Smooth muscle cell (in vitro differentiated cells): ENCODE results near the gene RUNX1. TPM values are rescaled to one million over a fixed set of nuclear protein-coding genes. Genes with fewer than 3 reads are reported as not detected.

ENCODE experiments used
- DNase-seq: peaks from one replicate; lab custom pipeline; 2025; ENCODE audit not compliant: unreplicated experiment; lab: John Stamatoyannopoulos, UW
- H2AFZ ChIP-seq: fragments of 200-600 bp; sonication (generic); 2 replicates; pipeline ENCODE4 v1.6.0; 2016; ENCODE audit warnings: antibody characterized with exemption, low read depth, mild to moderate bottlenecking
- H3F3A ChIP-seq: fragments of 200-600 bp; sonication (generic); 2 replicates; pipeline ENCODE4 v1.6.0; 2017; ENCODE audit warnings: antibody characterized with exemption, low read depth
- H3K27ac ChIP-seq: fragments of 200-600 bp; sonication (generic); 2 replicates; pipeline ENCODE4 v1.5.1; 2016; ENCODE audit warnings: low read depth, mild to moderate bottlenecking
- H3K27me3 ChIP-seq: fragments of 200-600 bp; sonication (generic); 2 replicates; pipeline ENCODE4 v1.6.1; 2016; ENCODE audit warnings: low read depth, mild to moderate bottlenecking
- H3K36me3 ChIP-seq: fragments of 200-600 bp; sonication (generic); 2 replicates; pipeline ENCODE4 v1.5.1; 2016; ENCODE audit warnings: low read depth
- H3K4me1 ChIP-seq: fragments of 200-600 bp; sonication (generic); 2 replicates; pipeline ENCODE4 v1.5.1; 2016; ENCODE audit warnings: low read depth
- H3K4me2 ChIP-seq: fragments of 200-600 bp; sonication (generic); 2 replicates; pipeline ENCODE4 v1.6.0; 2016; ENCODE audit warnings: mild to moderate bottlenecking
- H3K4me3 ChIP-seq: fragments of 200-600 bp; sonication (generic); 2 replicates; pipeline ENCODE4 v1.5.1; 2016; ENCODE audit warnings: mild to moderate bottlenecking
- H3K79me2 ChIP-seq: fragments of 200-600 bp; sonication (generic); 2 replicates; pipeline ENCODE4 v1.6.0; 2016; ENCODE audit warnings: low read depth, mild to moderate bottlenecking
- H3K9ac ChIP-seq: fragments of 200-600 bp; sonication (generic); 2 replicates; pipeline ENCODE4 v1.6.0; 2016; ENCODE audit warnings: low read depth
- H3K9me3 ChIP-seq: fragments of 200-600 bp; sonication (generic); replicated peaks from 2 replicates; pipeline ENCODE4 v1.5.1; 2016; ENCODE audit warnings: low read depth
- H4K20me1 ChIP-seq: fragments of 200-600 bp; sonication (generic); 2 replicates; pipeline ENCODE4 v1.6.0; 2016; ENCODE audit warnings: low read depth
- WGBS: methylation state at CpG from one replicate; pipeline ENCODE4 v1.1.7; 2016; ENCODE audit warnings: low lambda C conversion rate; 5-methylcytosine and 5-hydroxymethylcytosine counted together
- polyA plus RNA-seq: library from polyadenylated mRNA; unstranded; fragments of >200 nt; fragmentation: Nextera tagmentation; extraction: Ambion mirVana; gene quantifications from 2 replicates; pipeline ENCODE4 v1.2.1, GENCODE V29; 2016
- total RNA-seq: library from RNA; depleted of rRNA; stranded (reverse); fragments of >200 nt; gene quantifications from 2 replicates; pipeline ENCODE4 v1.2.3, GENCODE V29; 2014
- TF ChIP-seq, protein P1 (sequence below): fragments of 200-600 bp; sonication (generic); IDR thresholded peaks from 2 replicates; pipeline ENCODE4 v1.5.1; 2017; ENCODE audit warnings: borderline replicate concordance, mild to moderate bottlenecking, antibody characterized with exemption; ENCODE audit not compliant: insufficient read depth, poor library complexity, severe bottlenecking

Gene RUNX1
- total and polyA plus RNA-seq, 2 experiments from 2014 or later, result 33.4 to 97.6 TPM

DNA sequence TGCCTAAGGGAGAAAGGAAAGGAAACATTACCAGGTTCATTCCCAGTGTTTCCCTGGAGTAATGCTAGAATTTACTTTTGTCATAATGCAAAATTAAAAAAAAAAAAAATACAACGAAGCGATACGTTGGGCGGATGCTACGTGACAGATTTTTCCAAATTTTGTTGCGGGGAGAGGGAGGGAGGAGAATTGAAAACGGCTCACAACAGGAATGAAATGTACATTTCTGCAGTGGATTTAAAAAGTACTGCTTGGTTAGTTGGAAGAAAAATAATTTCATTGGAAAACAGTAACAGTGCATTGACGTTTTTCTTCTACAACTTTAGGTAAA, 157.5 kb downstream of the RUNX1 start:
- Histone ChIP-seq H3K9ac (peak overlapping the region; percentile 97), H4K20me1 (peaks cover 17% of the 10 kb centered on the region), H3K36me3 (no peaks in the 10 kb centered on the region), H3F3A (peaks cover 7% of the 10 kb centered on the region), H3K4me2 (peak overlapping the region; percentile 99), H3K27ac (peak overlapping the region; percentile 95), H3K27me3 (no peaks in the 10 kb centered on the region), H3K4me3 (peak overlapping the region; percentile 92), H3K79me2 (peaks cover 57% of the 10 kb centered on the region), H3K9me3 (no peaks in the 10 kb centered on the region), H2AFZ (no peak overlapping the region), H3K4me1 (peaks cover 5% of the 10 kb centered on the region)
- 6% methylated on average over 8 of the region's 8 CpGs for WGBS
- DNase-seq, result no peak
- TF ChIP-seq, protein P1, sequence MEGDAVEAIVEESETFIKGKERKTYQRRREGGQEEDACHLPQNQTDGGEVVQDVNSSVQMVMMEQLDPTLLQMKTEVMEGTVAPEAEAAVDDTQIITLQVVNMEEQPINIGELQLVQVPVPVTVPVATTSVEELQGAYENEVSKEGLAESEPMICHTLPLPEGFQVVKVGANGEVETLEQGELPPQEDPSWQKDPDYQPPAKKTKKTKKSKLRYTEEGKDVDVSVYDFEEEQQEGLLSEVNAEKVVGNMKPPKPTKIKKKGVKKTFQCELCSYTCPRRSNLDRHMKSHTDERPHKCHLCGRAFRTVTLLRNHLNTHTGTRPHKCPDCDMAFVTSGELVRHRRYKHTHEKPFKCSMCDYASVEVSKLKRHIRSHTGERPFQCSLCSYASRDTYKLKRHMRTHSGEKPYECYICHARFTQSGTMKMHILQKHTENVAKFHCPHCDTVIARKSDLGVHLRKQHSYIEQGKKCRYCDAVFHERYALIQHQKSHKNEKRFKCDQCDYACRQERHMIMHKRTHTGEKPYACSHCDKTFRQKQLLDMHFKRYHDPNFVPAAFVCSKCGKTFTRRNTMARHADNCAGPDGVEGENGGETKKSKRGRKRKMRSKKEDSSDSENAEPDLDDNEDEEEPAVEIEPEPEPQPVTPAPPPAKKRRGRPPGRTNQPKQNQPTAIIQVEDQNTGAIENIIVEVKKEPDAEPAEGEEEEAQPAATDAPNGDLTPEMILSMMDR, result no peak

DNA sequence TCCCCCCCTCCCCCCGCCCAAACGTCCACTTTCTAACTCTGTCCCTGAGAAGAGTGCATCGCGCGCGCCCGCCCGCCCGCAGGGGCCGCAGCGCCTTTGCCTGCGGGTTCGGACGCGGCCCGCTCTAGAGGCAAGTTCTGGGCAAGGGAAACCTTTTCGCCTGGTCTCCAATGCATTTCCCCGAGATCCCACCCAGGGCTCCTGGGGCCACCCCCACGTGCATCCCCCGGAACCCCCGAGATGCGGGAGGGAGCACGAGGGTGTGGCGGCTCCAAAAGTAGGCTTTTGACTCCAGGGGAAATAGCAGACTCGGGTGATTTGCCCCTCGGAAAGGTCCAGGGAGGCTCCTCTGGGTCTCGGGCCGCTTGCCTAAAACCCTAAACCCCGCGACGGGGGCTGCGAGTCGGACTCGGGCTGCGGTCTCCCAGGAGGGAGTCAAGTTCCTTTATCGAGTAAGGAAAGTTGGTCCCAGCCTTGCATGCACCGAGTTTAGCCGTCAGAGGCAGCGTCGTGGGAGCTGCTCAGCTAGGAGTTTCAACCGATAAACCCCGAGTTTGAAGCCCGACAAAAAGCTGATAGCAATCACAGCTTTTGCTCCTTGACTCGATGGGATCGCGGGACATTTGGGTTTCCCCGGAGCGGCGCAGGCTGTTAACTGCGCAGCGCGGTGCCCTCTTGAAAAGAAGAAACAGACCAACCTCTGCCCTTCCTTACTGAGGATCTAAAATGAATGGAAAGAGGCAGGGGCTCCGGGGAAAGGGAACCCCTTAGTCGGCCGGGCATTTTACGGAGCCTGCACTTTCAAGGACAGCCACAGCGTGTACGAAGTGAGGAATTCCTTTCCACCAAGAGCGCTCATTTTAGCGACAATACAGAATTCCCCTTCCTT, 158.1 kb downstream of the RUNX1 start:
- peak overlapping the region; percentile 92 for H3K4me3 ChIP-seq
- no peaks in the 10 kb centered on the region for H3K27me3 ChIP-seq
- peaks cover 7% of the 10 kb centered on the region for H3F3A ChIP-seq
- peak overlapping the region; percentile 60 for H2AFZ ChIP-seq
- peaks cover 5% of the 10 kb centered on the region for H3K4me1 ChIP-seq
- H3K79me2 ChIP-seq, result peaks cover 63% of the 10 kb centered on the region
- H3K27ac ChIP-seq, result peak overlapping the region; percentile 95
- no peaks in the 10 kb centered on the region for H3K36me3 ChIP-seq
- peak overlapping the region; percentile 97 for H3K9ac ChIP-seq
- no peaks in the 10 kb centered on the region for H3K9me3 ChIP-seq
- H4K20me1 ChIP-seq, result peaks cover 23% of the 10 kb centered on the region
- 1% methylated on average over 60 of the region's 60 CpGs for WGBS
- no peak for DNase-seq
- peak overlapping the region; percentile 99 for H3K4me2 ChIP-seq
- TF ChIP-seq, protein P1, result peak; percentile 7

DNA sequence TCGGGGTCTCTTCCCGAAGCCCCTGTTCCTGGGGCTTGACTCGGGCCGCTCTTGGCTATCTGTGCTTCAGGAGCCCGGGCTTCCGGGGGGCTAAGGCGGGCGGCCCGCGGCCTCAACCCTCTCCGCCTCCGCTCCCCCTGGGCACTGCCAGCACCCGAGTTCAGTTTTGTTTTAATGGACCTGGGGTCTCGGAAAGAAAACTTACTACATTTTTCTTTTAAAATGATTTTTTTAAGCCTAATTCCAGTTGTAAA, 158.7 kb downstream of the RUNX1 start:
- H3K4me1 ChIP-seq, result peaks cover 5% of the 10 kb centered on the region
- WGBS, result 6% methylated on average over 14 of the region's 14 CpGs
- peaks cover 69% of the 10 kb centered on the region for H3K79me2 ChIP-seq
- H3K9ac ChIP-seq, result peak overlapping the region; percentile 97
- peaks cover 29% of the 10 kb centered on the region for H4K20me1 ChIP-seq
- H3K36me3 ChIP-seq, result no peaks in the 10 kb centered on the region
- H3K9me3 ChIP-seq, result no peaks in the 10 kb centered on the region
- H3K27me3 ChIP-seq, result no peaks in the 10 kb centered on the region
- peak overlapping the region; percentile 92 for H3K4me3 ChIP-seq
- peak overlapping the region; percentile 99 for H3K4me2 ChIP-seq
- peaks cover 7% of the 10 kb centered on the region for H3F3A ChIP-seq
- TF ChIP-seq, protein P1, result no peak
- H2AFZ ChIP-seq, result no peak overlapping the region
- no peak for DNase-seq
- peak overlapping the region; percentile 95 for H3K27ac ChIP-seq
